Omental fat pad (tissue), 4 donors: ENCODE data around the gene PPFIBP2. TPM values are rescaled to one million over a fixed set of nuclear protein-coding genes. Genes with fewer than 3 reads are reported as not detected.

Source experiments
- ATAC-seq: fragments of 150-250 bp; one replicate; pipeline ENCODE4 v1.9.1; 2016; ENCODE audit warnings: mild to moderate bottlenecking, moderate library complexity; ENCODE audit not compliant: low FRiP score
- DNase-seq: peaks from one replicate; pipeline ENCODE4 v3.0.0-alpha.2; 2019; ENCODE audit warnings: low spot score
- CTCF ChIP-seq, 3 donors: fragments of 450-650 bp; IDR thresholded peaks; one replicate each; pipeline ENCODE4 v1.5.1; 2016 to 2017; ENCODE audit warnings: antibody characterized with exemption in 3 of 3, mild to moderate bottlenecking in 3 of 3, moderate library complexity in 2 of 3
- total RNA-seq, 4 donors: library from RNA; depleted of rRNA; stranded (reverse); fragments of >200 nt; gene quantifications; one replicate each; pipeline ENCODE4 v1.1.0, GENCODE V29; 2016

Gene PPFIBP2
- total RNA-seq, 4 donors from 2014 or later, result 16.3 to 47.8 (median 24.2) TPM

- ATAC-seq (no peak), DNase-seq (no peak)
- no peak for TF ChIP-seq CTCF (IDR thresholded peaks at IDR 0.05)
Measured at GRCh38 chr11:7590529-7590928, 76.7 kb downstream of the PPFIBP2 start.

- DNase-seq, result no peak
- TF ChIP-seq CTCF (IDR thresholded peaks at IDR 0.05), result no peak
- no peak for ATAC-seq
Measured at GRCh38 chr11:7591107-7591894, 77.5 kb downstream of the PPFIBP2 start.

GRCh38 chr11:7591987-7592386 is 78.2 kb downstream of the PPFIBP2 start:
- DNase-seq (no peak), ATAC-seq (no peak)
- TF ChIP-seq CTCF (IDR thresholded peaks at IDR 0.05), result no peak

DNA sequence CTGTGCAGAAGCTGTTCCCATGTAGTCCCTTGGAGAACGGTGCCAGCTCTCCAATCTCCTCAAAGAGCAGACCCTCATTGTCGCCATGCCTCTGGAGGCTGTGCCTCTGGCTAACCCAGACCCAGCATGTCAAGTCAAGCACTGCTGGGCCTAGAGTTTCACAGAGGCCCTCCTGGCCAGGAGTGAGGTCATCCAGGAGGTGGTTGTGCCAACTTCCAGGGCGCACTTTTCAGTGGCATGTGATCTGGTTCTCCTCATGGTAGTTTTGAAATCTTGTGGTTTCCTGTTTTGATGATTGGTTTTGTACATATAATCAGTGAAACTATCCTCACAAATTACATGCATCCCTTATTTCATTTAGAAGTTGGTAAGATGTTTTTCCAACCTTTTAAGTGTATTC is 78.9 kb downstream of the PPFIBP2 start:
- no peak for ATAC-seq
- TF ChIP-seq CTCF (IDR thresholded peaks at IDR 0.05), result no peak

GRCh38 chr11:7593481-7593880 is 79.7 kb downstream of the PPFIBP2 start:
- no peak for TF ChIP-seq CTCF (IDR thresholded peaks at IDR 0.05)
- ATAC-seq, result no peak
- DNase-seq, result no peak

More for the DNA sequence above, 78.9 kb downstream of the PPFIBP2 start:
- no peak for DNase-seq

DNA sequence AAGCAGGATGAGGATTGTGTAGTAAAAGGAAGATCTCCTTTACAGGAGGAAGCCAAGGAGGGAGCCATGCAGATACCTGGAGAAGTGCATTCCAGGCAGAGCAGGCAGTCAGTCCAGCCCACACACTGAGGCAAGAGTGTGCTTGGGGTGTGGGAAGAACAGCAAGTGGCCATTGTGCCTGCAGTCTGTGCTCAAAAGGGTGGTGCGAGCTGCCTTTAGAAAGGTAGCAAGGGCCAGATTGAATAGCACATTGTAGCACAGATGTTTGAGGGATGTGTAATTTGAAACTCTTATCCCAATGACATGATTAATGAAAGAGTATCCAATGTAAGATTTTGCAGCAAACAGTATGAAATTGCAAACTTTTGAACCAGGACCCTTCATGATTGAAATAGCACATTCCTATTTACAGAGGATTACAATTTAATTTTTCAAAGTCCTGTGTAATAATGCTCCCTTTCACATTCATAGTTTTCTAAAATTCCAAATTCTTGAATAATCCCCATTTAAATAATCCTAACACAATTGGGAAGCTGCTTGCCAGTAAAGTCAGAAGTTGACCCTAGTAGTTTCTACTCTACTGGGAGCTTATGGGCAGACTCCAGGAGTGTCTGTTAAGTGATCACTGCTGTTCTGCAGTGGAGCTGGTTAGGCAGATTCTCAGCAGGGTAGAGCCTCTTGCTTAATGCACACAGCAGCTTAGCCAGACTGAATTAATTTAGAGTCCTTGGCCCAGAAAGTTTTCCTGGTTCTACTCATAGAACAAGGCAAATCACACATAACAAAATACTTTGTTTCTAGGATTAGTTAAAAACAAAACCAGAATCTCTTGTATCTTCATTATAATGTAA is 81.4 kb downstream of the PPFIBP2 start:
- no peak for ATAC-seq
- no peak for DNase-seq
- TF ChIP-seq CTCF (IDR thresholded peaks at IDR 0.05), result no peak
